H9 (cell line): ENCODE results near the gene SERBP1. TPM values are rescaled to one million over a fixed set of nuclear protein-coding genes. Genes with fewer than 3 reads are reported as not detected.

Experiments used
- DNase-seq: peaks from one replicate; pipeline ENCODE4 v3.0.0-alpha.2; 2017
- H2AFZ ChIP-seq: one replicate; pipeline ENCODE4 v1.6.1; 2013; ENCODE audit warnings: mild to moderate bottlenecking, low read length, control low read depth, moderate library complexity
- H2AK5ac ChIP-seq: 2 replicates; pipeline ENCODE4 v1.6.1; 2013; ENCODE audit warnings: low read length, control low read depth, mixed read lengths; ENCODE audit not compliant: insufficient read length
- H2BK120ac ChIP-seq: one replicate; pipeline ENCODE4 v1.6.1; 2013; ENCODE audit warnings: low read depth, mild to moderate bottlenecking, low read length, control low read depth, inconsistent platforms; ENCODE audit not compliant: poor library complexity, severe bottlenecking
- H2BK12ac ChIP-seq: 2 replicates; pipeline ENCODE4 v1.6.1; 2013; ENCODE audit warnings: low read length, control low read depth, mixed read lengths, low read depth; ENCODE audit not compliant: insufficient read length
- H2BK15ac ChIP-seq: 2 replicates; pipeline ENCODE4 v1.6.1; 2013; ENCODE audit warnings: low read depth, low read length, control low read depth
- H2BK20ac ChIP-seq: one replicate; pipeline ENCODE4 v1.6.1; 2013; ENCODE audit warnings: low read depth, mild to moderate bottlenecking, low read length, control low read depth, inconsistent platforms; ENCODE audit not compliant: poor library complexity, severe bottlenecking
- H2BK5ac ChIP-seq: 2 replicates; pipeline ENCODE4 v1.6.1; 2013; ENCODE audit warnings: low read length, control low read depth, mixed read lengths; ENCODE audit not compliant: insufficient read length
- H3K14ac ChIP-seq: 2 replicates; pipeline ENCODE4 v1.6.1; 2013; ENCODE audit warnings: low read length, control low read depth; ENCODE audit not compliant: insufficient read depth
- H3K18ac ChIP-seq: 2 replicates; pipeline ENCODE4 v1.6.1; 2013; ENCODE audit warnings: low read depth, mild to moderate bottlenecking, mixed read lengths, low read length, control low read depth; ENCODE audit not compliant: insufficient read length
- H3K23ac ChIP-seq: 2 replicates; pipeline ENCODE4 v1.6.1; 2013; ENCODE audit warnings: low read length, control low read depth, mixed read lengths, low read depth; ENCODE audit not compliant: insufficient read length
- H3K23me2 ChIP-seq: 2 replicates; pipeline ENCODE4 v1.6.1; 2013; ENCODE audit warnings: low read depth, mild to moderate bottlenecking, mixed read lengths, low read length, control low read depth; ENCODE audit not compliant: insufficient read length, poor library complexity, severe bottlenecking
- H3K27ac ChIP-seq: 2 replicates; pipeline ENCODE4 v1.5.1; 2013; ENCODE audit warnings: low read length, control low read depth, mixed read lengths, low read depth; ENCODE audit not compliant: insufficient read length
- H3K27me3 ChIP-seq: 2 replicates; pipeline ENCODE4 v1.6.1; 2013; ENCODE audit warnings: low read length, control low read depth, inconsistent platforms; ENCODE audit not compliant: insufficient read depth
- H3K4ac ChIP-seq: 2 replicates; pipeline ENCODE4 v1.6.1; 2013; ENCODE audit warnings: low read depth, mild to moderate bottlenecking, control low read depth, inconsistent platforms, low read length, moderate library complexity
- H3K4me1 ChIP-seq: 2 replicates; pipeline ENCODE4 v1.6.1; 2013; ENCODE audit warnings: low read length, control low read depth, inconsistent platforms; ENCODE audit not compliant: insufficient read depth
- H3K4me2 ChIP-seq: 2 replicates; pipeline ENCODE4 v1.6.1; 2013; ENCODE audit warnings: low read length, control low read depth, mixed read lengths; ENCODE audit not compliant: insufficient read length, insufficient read depth
- H3K56ac ChIP-seq: 2 replicates; pipeline ENCODE4 v1.6.1; 2013; ENCODE audit warnings: low read depth, mild to moderate bottlenecking, mixed read lengths, low read length, control low read depth; ENCODE audit not compliant: insufficient read length
- H3K79me1 ChIP-seq: 2 replicates; pipeline ENCODE4 v1.6.1; 2013; ENCODE audit warnings: low read depth, mild to moderate bottlenecking, moderate library complexity, low read length, control low read depth, inconsistent platforms; ENCODE audit not compliant: insufficient read depth, poor library complexity, severe bottlenecking
- H3K79me2 ChIP-seq: 2 replicates; pipeline ENCODE4 v1.6.1; 2013; ENCODE audit warnings: low read length, control low read depth, inconsistent platforms; ENCODE audit not compliant: insufficient read depth
- H3K9ac ChIP-seq: 2 replicates; pipeline ENCODE4 v1.6.1; 2013; ENCODE audit warnings: low read length, control low read depth, mixed read lengths; ENCODE audit not compliant: insufficient read length; ENCODE audit errors: extremely low read depth
- H3K9me3 ChIP-seq: one replicate; pipeline ENCODE4 v1.6.1; 2013; ENCODE audit warnings: low read depth, low read length, inconsistent platforms; ENCODE audit not compliant: control insufficient read depth
- H3T11ph ChIP-seq: one replicate; pipeline ENCODE4 v1.6.1; 2013; ENCODE audit warnings: mild to moderate bottlenecking, low read length, control low read depth, inconsistent platforms
- H4K20me1 ChIP-seq: one replicate; pipeline ENCODE4 v1.6.1; 2013; ENCODE audit not compliant: control insufficient read depth, insufficient read length, insufficient read depth
- H4K5ac ChIP-seq: 2 replicates; pipeline ENCODE4 v1.6.1; 2013; ENCODE audit warnings: low read depth, mild to moderate bottlenecking, mixed read lengths, low read length, control low read depth; ENCODE audit not compliant: insufficient read length
- H4K8ac ChIP-seq: replicated peaks from 2 replicates; pipeline ENCODE4 v1.6.1; 2013; ENCODE audit warnings: low read length, control low read depth, mixed read lengths, low read depth; ENCODE audit not compliant: insufficient read length
- H4K91ac ChIP-seq: 2 replicates; pipeline ENCODE4 v1.6.1; 2013; ENCODE audit warnings: low read depth, mild to moderate bottlenecking, moderate library complexity, mixed read lengths, low read length, control low read depth; ENCODE audit not compliant: insufficient read length
- H3K27ac Mint-ChIP-seq, 3 experiments: 2 replicates in 2 of 3; 3 replicates in 1 of 3; pipeline ENCODE4 v1.8.0; 2020 to 2021; ENCODE audit warnings: mixed read lengths in 3 of 3, mild to moderate bottlenecking in 1 of 3, moderate library complexity in 1 of 3
- H3K27me3 Mint-ChIP-seq: 2 replicates; pipeline ENCODE4 v1.8.0; 2021; ENCODE audit warnings: low read depth, mild to moderate bottlenecking, moderate library complexity, mixed read lengths
- H3K36me3 Mint-ChIP-seq, 3 experiments: 2 replicates in 2 of 3; 3 replicates in 1 of 3; pipeline ENCODE4 v1.8.0; 2020 to 2021; ENCODE audit warnings: low read depth in 3 of 3, mixed read lengths in 3 of 3; ENCODE audit not compliant: insufficient read depth in 1 of 3
- H3K4me1 Mint-ChIP-seq, 2 experiments: 2 replicates each; pipeline ENCODE4 v1.8.0; 2020; ENCODE audit warnings: mixed read lengths in 2 of 2
- H3K4me3 Mint-ChIP-seq, 2 experiments: 2 replicates in 1 of 2; 3 replicates in 1 of 2; pipeline ENCODE4 v1.8.0; 2020 to 2021; ENCODE audit warnings: mild to moderate bottlenecking in 2 of 2, mixed read lengths in 2 of 2, moderate library complexity in 1 of 2
- H3K9me3 Mint-ChIP-seq, 2 experiments: 2 replicates in 1 of 2; 3 replicates in 1 of 2; pipeline ENCODE4 v1.8.0; 2020; ENCODE audit warnings: mild to moderate bottlenecking in 2 of 2, mixed read lengths in 2 of 2, moderate library complexity in 1 of 2
- CTCF ChIP-seq: fragments of 200-600 bp; sonication (generic); conservative IDR thresholded peaks from 3 replicates; pipeline ENCODE4 v1.8.0; 2021; ENCODE audit warnings: antibody characterized with exemption, mild to moderate bottlenecking
- WGBS: extraction: QIAGEN DNeasy Blood & Tissue Kit; methylation state at CpG from one replicate; pipeline ENCODE4 v1.1.7; 2013; ENCODE audit warnings: missing lambda C conversion rate, low lambda C conversion rate, mixed read lengths; ENCODE audit not compliant: insufficient read length; ENCODE audit errors: extremely low coverage; 5-methylcytosine and 5-hydroxymethylcytosine counted together
- total RNA-seq: library from RNA; stranded (reverse); gene quantifications from 2 replicates; pipeline ENCODE4 v1.2.1, GENCODE V29; 2021

The SERBP1 gene
- total RNA-seq, 1 experiment from 2014 or later, result 495 TPM

GRCh38 chr1:67439277-67440029 is 9.3 kb upstream of the SERBP1 start:
- H3K56ac ChIP-seq, result no peak overlapping the region
- H3K27me3 Mint-ChIP-seq, result no peaks in the 10 kb centered on the region
- no peaks in the 10 kb centered on the region for H3K9me3 Mint-ChIP-seq
- no peak overlapping the region for H2BK20ac ChIP-seq
- H2BK120ac ChIP-seq, result no peak overlapping the region
- no peak for TF ChIP-seq CTCF
- H3K4me1 Mint-ChIP-seq, result peaks cover 6 to 10% of the 10 kb centered on the region in 2 experiments; a peak in 3 of 4 replicates
- no peak overlapping the region for H3K4me3 Mint-ChIP-seq
- H3K27me3 ChIP-seq, result no peaks in the 10 kb centered on the region
- H2BK15ac ChIP-seq, result no peak overlapping the region
- no peak overlapping the region for H3K4me2 ChIP-seq
- H3T11ph ChIP-seq, result no peak overlapping the region
- no peak overlapping the region for H3K27ac Mint-ChIP-seq
- no CpG with 5 or more reads among the region's 6 CpGs for WGBS
- H4K5ac ChIP-seq, result no peak overlapping the region
- H3K36me3 Mint-ChIP-seq, result no peaks in the 10 kb centered on the region
- no peak overlapping the region for H3K27ac ChIP-seq
- no peaks in the 10 kb centered on the region for H3K79me1 ChIP-seq
- H3K79me2 ChIP-seq, result no peaks in the 10 kb centered on the region
- H3K4ac ChIP-seq, result no peak overlapping the region
- H2BK12ac ChIP-seq, result no peak overlapping the region
- no peak overlapping the region for H3K9ac ChIP-seq
- H3K9me3 ChIP-seq, result no peaks in the 10 kb centered on the region
- no peak overlapping the region for H3K23ac ChIP-seq
- H2BK5ac ChIP-seq, result no peak overlapping the region
- H4K91ac ChIP-seq, result no peak overlapping the region
- H3K23me2 ChIP-seq, result no peaks in the 10 kb centered on the region
- H4K20me1 ChIP-seq, result no peaks in the 10 kb centered on the region
- no peak for DNase-seq
- H3K14ac ChIP-seq, result no peak overlapping the region
- H3K18ac ChIP-seq, result no peak overlapping the region
- no peaks in the 10 kb centered on the region for H3K4me1 ChIP-seq
- H2AK5ac ChIP-seq, result no peak overlapping the region
- H2AFZ ChIP-seq, result no peak overlapping the region
- no peak overlapping the region for H4K8ac ChIP-seq
